Right renal cortex interstitium (tissue), 3 donors: Measurements from ENCODE around the gene OR2T34. TPM values are rescaled to one million over a fixed set of nuclear protein-coding genes. Genes with fewer than 3 reads are reported as not detected.
"Not testable (repeated sequence)": the region's sequence is repeated elsewhere in the genome, so short reads cannot be mapped to it uniquely, and the experiment has no call there.

ENCODE experiments used
- DNase-seq, 3 donors: peaks; one replicate each; pipeline ENCODE4 v3.0.0-alpha.2; 2013; ENCODE audit warnings: low read depth in 3 of 3, low spot score in 2 of 3
- polyA plus RNA-seq, 3 donors: library from polyadenylated mRNA; unstranded; fragments of 120-200 nt; gene quantifications; one replicate each; pipeline ENCODE4 v1.2.1, GENCODE V29; 2013; ENCODE audit not compliant: insufficient read length in 3 of 3

Gene OR2T34
- polyA plus RNA-seq, 3 donors = not detected

- not testable (repeated sequence) for DNase-seq
Observed at GRCh38 chr1:248565530-248566373, 8.8 kb downstream of the OR2T34 start.

- DNase-seq = not testable (repeated sequence)
Observed at GRCh38 chr1:248562672-248563071, 11.9 kb downstream of the OR2T34 start, which contains the start of gene OR2T29. TSS of gene OR2T29 (minus strand) at chr1:248562772. CDS start at chr1:248559491, 3,281 bp downstream.

- not testable (repeated sequence) for DNase-seq
Observed at GRCh38 chr1:248551027-248551426, 23.5 kb downstream of the OR2T34 start.

- not testable (repeated sequence) for DNase-seq
Observed at GRCh38 chr1:248547383-248547782, 27.2 kb downstream of the OR2T34 start.

- not testable (repeated sequence) for DNase-seq
Observed at GRCh38 chr1:248537449-248537848, 37.1 kb downstream of the OR2T34 start.

Other genes starting within 250 kb of the OR2T34 start
- not detected for gene OR14C36, start 226.0 kb downstream of the OR2T34 start, polyA plus RNA-seq
- not detected for gene OR2T4, start 213.1 kb downstream of the OR2T34 start, polyA plus RNA-seq
- under 1 TPM; 0.03 to 0.17 (median 0.08) TPM for gene OR2T6, start 199.0 kb downstream of the OR2T34 start, polyA plus RNA-seq
- gene OR2T1, start 171.7 kb downstream of the OR2T34 start, polyA plus RNA-seq = not detected
- gene OR2T2, start 129.1 kb downstream of the OR2T34 start, polyA plus RNA-seq = not detected
- gene OR2T3, start 101.4 kb downstream of the OR2T34 start, polyA plus RNA-seq = not detected
- gene OR2T5, start 86.2 kb downstream of the OR2T34 start, polyA plus RNA-seq = not detected
- under 1 TPM in 2 of 3 donors, not detected in 1; 0.03 to 0.06 TPM for gene OR2G6, start 66.7 kb downstream of the OR2T34 start, polyA plus RNA-seq
- gene OR2T29, start 12.0 kb downstream of the OR2T34 start, polyA plus RNA-seq = not detected
- gene OR2T10, start 22.9 kb upstream of the OR2T34 start, polyA plus RNA-seq = under 1 TPM in 2 of 3 donors, not detected in 1; 0.16 to 0.24 TPM
- not detected for gene OR2T11, start 60.3 kb upstream of the OR2T34 start, polyA plus RNA-seq
- gene OR2T35, start 70.5 kb upstream of the OR2T34 start, polyA plus RNA-seq = not detected
- gene OR2T27, start 80.8 kb upstream of the OR2T34 start, polyA plus RNA-seq = not detected
- gene OR14I1, start 128.0 kb upstream of the OR2T34 start, polyA plus RNA-seq = not detected
- gene LYPD8, start 181.0 kb upstream of the OR2T34 start, polyA plus RNA-seq = not detected